BLaER1 (cell line): ENCODE data around the gene UBE2S.

Experiments used
- H3K27ac ChIP-seq: shearing (Covaris generic); formaldehyde crosslinking; 2 replicates; pipeline ENCODE4 v1.8.1; 2022
- H3K27me3 ChIP-seq: shearing (Covaris generic); formaldehyde crosslinking; 2 replicates; pipeline ENCODE4 v1.8.1; 2022
- H3K36me3 ChIP-seq: shearing (Covaris generic); formaldehyde crosslinking; 2 replicates; pipeline ENCODE4 v1.8.1; 2022
- H3K4me1 ChIP-seq: shearing (Covaris generic); formaldehyde crosslinking; 2 replicates; pipeline ENCODE4 v1.8.1; 2022
- H3K4me2 ChIP-seq: shearing (Covaris generic); formaldehyde crosslinking; 2 replicates; pipeline ENCODE4 v1.8.1; 2022
- H3K4me3 ChIP-seq: shearing (Covaris generic); formaldehyde crosslinking; 2 replicates; pipeline ENCODE4 v1.8.1; 2022
- H3K9ac ChIP-seq: shearing (Covaris generic); formaldehyde crosslinking; 2 replicates; pipeline ENCODE4 v1.8.1; 2022
- H3K9me3 ChIP-seq: shearing (Covaris generic); formaldehyde crosslinking; 2 replicates; pipeline ENCODE4 v1.8.1; 2022
- H4K20me1 ChIP-seq: shearing (Covaris generic); formaldehyde crosslinking; 2 replicates; pipeline ENCODE4 v1.8.1; 2022
- Cebpa-rat ChIP-seq: shearing (Covaris generic); IDR thresholded peaks from 2 replicates; pipeline ENCODE4 v1.8.1; 2022

Gene UBE2S

GRCh38 chr19:55354698-55355212 is 52.8 kb downstream of the UBE2S start, which contains the start of gene COX6B2:
Gene COX6B2 (minus strand): TSS chr19:55354719. CDS start chr19:55354521, 198 bp downstream.
- Histone ChIP-seq H3K36me3 (no peaks in the 10 kb centered on the region), H3K9ac (peak within 1 kb of the TSS; percentile 41; the same call in 1 of the 2 replicates), H3K27ac (no peak within 1 kb of the TSS), H4K20me1 (peaks cover 4% of the 10 kb centered on the region; the same call in 1 of the 2 replicates), H3K4me2 (peak within 1 kb of the TSS; percentile 98), H3K4me3 (peak within 1 kb of the TSS; percentile 65), H3K9me3 (no peaks in the 10 kb centered on the region), H3K27me3 (peaks cover 65% of the 10 kb centered on the region), H3K4me1 (peaks cover 42% of the 10 kb centered on the region)
- no peak for TF ChIP-seq Cebpa-rat

GRCh38 chr19:55353803-55354697 is 53.5 kb downstream of the UBE2S start:
- Histone ChIP-seq H4K20me1 (peaks cover 4% of the 10 kb centered on the region; the same call in 1 of the 2 replicates), H3K36me3 (no peaks in the 10 kb centered on the region), H3K4me3 (peak overlapping the region; percentile 65), H3K4me2 (peak overlapping the region; percentile 98), H3K27me3 (peaks cover 65% of the 10 kb centered on the region), H3K9me3 (no peaks in the 10 kb centered on the region), H3K27ac (no peak overlapping the region), H3K9ac (peak overlapping the region; percentile 41; the same call in 1 of the 2 replicates), H3K4me1 (peaks cover 50% of the 10 kb centered on the region)
- TF ChIP-seq Cebpa-rat = no peak

GRCh38 chr19:55353356-55353802 is 54.2 kb downstream of the UBE2S start:
- Histone ChIP-seq H3K27ac (no peak overlapping the region), H3K4me1 (peaks cover 56% of the 10 kb centered on the region), H3K9ac (peak overlapping the region; percentile 41; the same call in 1 of the 2 replicates), H3K4me3 (peak overlapping the region; percentile 65), H3K36me3 (no peaks in the 10 kb centered on the region), H3K4me2 (peak overlapping the region; percentile 98), H4K20me1 (peaks cover 4% of the 10 kb centered on the region; the same call in 1 of the 2 replicates), H3K9me3 (no peaks in the 10 kb centered on the region), H3K27me3 (peaks cover 65% of the 10 kb centered on the region)
- TF ChIP-seq Cebpa-rat = no peak

GRCh38 chr19:55352549-55353145 is 54.9 kb downstream of the UBE2S start:
- peaks cover 65% of the 10 kb centered on the region for H3K27me3 ChIP-seq
- H3K27ac ChIP-seq = no peak overlapping the region
- no peak for TF ChIP-seq Cebpa-rat
- peaks cover 64% of the 10 kb centered on the region for H3K4me1 ChIP-seq
- no peaks in the 10 kb centered on the region for H3K36me3 ChIP-seq
- H3K9me3 ChIP-seq = no peaks in the 10 kb centered on the region
- H3K4me3 ChIP-seq = no peak overlapping the region
- no peak overlapping the region for H3K9ac ChIP-seq
- H4K20me1 ChIP-seq = peaks cover 4% of the 10 kb centered on the region; the same call in 1 of the 2 replicates
- peak overlapping the region; percentile 98 for H3K4me2 ChIP-seq

GRCh38 chr19:55352040-55352439 is 55.5 kb downstream of the UBE2S start:
- H3K4me1 ChIP-seq = peaks cover 70% of the 10 kb centered on the region
- peaks cover 4% of the 10 kb centered on the region; the same call in 1 of the 2 replicates for H4K20me1 ChIP-seq
- H3K36me3 ChIP-seq = peaks cover 4% of the 10 kb centered on the region; the same call in 1 of the 2 replicates
- H3K27ac ChIP-seq = no peak overlapping the region
- no peak overlapping the region for H3K9ac ChIP-seq
- no peaks in the 10 kb centered on the region for H3K9me3 ChIP-seq
- peak overlapping the region; percentile 98 for H3K4me2 ChIP-seq
- H3K4me3 ChIP-seq = no peak overlapping the region
- TF ChIP-seq Cebpa-rat = no peak
- peaks cover 60% of the 10 kb centered on the region for H3K27me3 ChIP-seq

- Histone ChIP-seq H4K20me1 (0 out of 2 replicates have a peak, but pooled peaks cover 4% of the 10 kb centered on the region), H3K36me3 (peaks cover 15% of the 10 kb centered on the region), H3K9ac (no peak overlapping the region), H3K9me3 (no peaks in the 10 kb centered on the region), H3K4me1 (peaks cover 68% of the 10 kb centered on the region), H3K27ac (no peak overlapping the region), H3K4me2 (no peak overlapping the region), H3K27me3 (peaks cover 47% of the 10 kb centered on the region), H3K4me3 (no peak overlapping the region)
- no peak for TF ChIP-seq Cebpa-rat
These were observed 56.8 kb downstream of the UBE2S start for GRCh38 chr19:55350620-55351315.
